ENCODE results near the gene PHIP. TPM values are rescaled to one million over a fixed set of nuclear protein-coding genes. Genes with fewer than 3 reads are reported as not detected.

PHIP gene
- polyA plus RNA-seq, 3 donors from 2014 or later = 4.1 to 12.8 (median 5.7) TPM

Other genes with a start within 250 kb of the PHIP start
- gene IRAK1BP1, start 210.7 kb downstream of the PHIP start, polyA plus RNA-seq = 1 to 10 TPM in 1 of 3 donors, under 1 TPM in 2; 0.69 to 1.1 (median 0.77) TPM
- 100 to 1,000 TPM; 130 to 168 (median 163) TPM for gene HMGN3, start 156.4 kb upstream of the PHIP start, polyA plus RNA-seq